ENCODE data around the gene PACS2. TPM values are rescaled to one million over a fixed set of nuclear protein-coding genes. Genes with fewer than 3 reads are reported as not detected.

The PACS2 gene
- total RNA-seq, 2 experiments from 2014 or later, result 57.7 to 61.5 TPM

GRCh38 chr14:105386581-105387529 is 72.3 kb downstream of the PACS2 start:
- ChIA-PET POLR2A (no interaction called here), CTCF (no interaction called here)
- TF ChIP-seq CTCF (IDR thresholded peaks at IDR 0.05), result no peak
- H3K4me1 ChIP-seq (ENCODE audit: insufficient read depth, low read length), result peaks cover 12% of the 10 kb centered on the region
- H3K27me3 ChIP-seq (ENCODE audit: control insufficient read depth in 1 of 2, insufficient read depth in 2 of 2, low read length in 2 of 2), result no peaks in the 10 kb centered on the region
- no peak overlapping the region for H3K27ac ChIP-seq (ENCODE audit: low read depth in 1 of 2, low read length in 2 of 2)
- no peak for DNase-seq
- intact Hi-C loops (cut with DNase I, micrococcal nuclease), result no loop called here
- no peak for ATAC-seq (ENCODE audit: poor library complexity)
- no peaks in the 10 kb centered on the region for H3K9me3 ChIP-seq (ENCODE audit: control insufficient read depth in 1 of 2, insufficient read depth in 1 of 2, low read length in 2 of 2)
- no peak overlapping the region for H3K4me3 ChIP-seq (ENCODE audit: low read length)
- Mint-ChIP-seq H3K36me3 (ENCODE audit: low read depth) (peaks cover 10% of the 10 kb centered on the region), H3K27me3 (no peaks in the 10 kb centered on the region), H3K9me3 (no peaks in the 10 kb centered on the region), H3K4me3 (no peak overlapping the region), H3K4me1 (ENCODE audit: low read depth) (no peaks in the 10 kb centered on the region), H3K27ac (no peak overlapping the region)
- peaks cover 11% of the 10 kb centered on the region for H3K36me3 ChIP-seq (ENCODE audit: insufficient read depth, low read length)

GRCh38 chr14:105387530-105387922 is 73.0 kb downstream of the PACS2 start:
- Mint-ChIP-seq H3K27me3 (no peaks in the 10 kb centered on the region), H3K27ac (no peak overlapping the region), H3K9me3 (no peaks in the 10 kb centered on the region), H3K4me3 (no peak overlapping the region), H3K4me1 (ENCODE audit: low read depth) (no peaks in the 10 kb centered on the region), H3K36me3 (ENCODE audit: low read depth) (peaks cover 10% of the 10 kb centered on the region)
- Histone ChIP-seq H3K27me3 (ENCODE audit: control insufficient read depth in 1 of 2, insufficient read depth in 2 of 2, low read length in 2 of 2) (no peaks in the 10 kb centered on the region), H3K4me1 (ENCODE audit: insufficient read depth, low read length) (peaks cover 12% of the 10 kb centered on the region), H3K36me3 (ENCODE audit: insufficient read depth, low read length) (peaks cover 11% of the 10 kb centered on the region), H3K4me3 (ENCODE audit: low read length) (no peak overlapping the region), H3K9me3 (ENCODE audit: control insufficient read depth in 1 of 2, insufficient read depth in 1 of 2, low read length in 2 of 2) (no peaks in the 10 kb centered on the region), H3K27ac (ENCODE audit: low read depth in 1 of 2, low read length in 2 of 2) (no peak overlapping the region)
- ATAC-seq (ENCODE audit: poor library complexity) (no peak), DNase-seq (no peak)
- no peak for TF ChIP-seq CTCF (IDR thresholded peaks at IDR 0.05)
- CTCF ChIA-PET, result no interaction called here
- intact Hi-C loops (cut with DNase I, micrococcal nuclease), result no loop called here
- POLR2A ChIA-PET, result no interaction called here

GRCh38 chr14:105388110-105388951 is 73.8 kb downstream of the PACS2 start:
- ChIA-PET POLR2A (no interaction called here), CTCF (no interaction called here)
- Histone ChIP-seq H3K27ac (ENCODE audit: low read depth in 1 of 2, low read length in 2 of 2) (no peak overlapping the region), H3K9me3 (ENCODE audit: control insufficient read depth in 1 of 2, insufficient read depth in 1 of 2, low read length in 2 of 2) (no peaks in the 10 kb centered on the region), H3K4me1 (ENCODE audit: insufficient read depth, low read length) (peaks cover 12% of the 10 kb centered on the region), H3K27me3 (ENCODE audit: control insufficient read depth in 1 of 2, insufficient read depth in 2 of 2, low read length in 2 of 2) (no peaks in the 10 kb centered on the region), H3K36me3 (ENCODE audit: insufficient read depth, low read length) (peaks cover 8% of the 10 kb centered on the region), H3K4me3 (ENCODE audit: low read length) (no peak overlapping the region)
- H3K27ac Mint-ChIP-seq, result no peak overlapping the region
- H3K9me3 Mint-ChIP-seq, result no peaks in the 10 kb centered on the region
- no peak for TF ChIP-seq CTCF (IDR thresholded peaks at IDR 0.05)
- DNase-seq (peak in 1 of 14 experiments; percentile 40), ATAC-seq (ENCODE audit: poor library complexity) (no peak)
- no peaks in the 10 kb centered on the region for H3K27me3 Mint-ChIP-seq
- intact Hi-C loops (cut with DNase I, micrococcal nuclease), result no loop called here
- no peaks in the 10 kb centered on the region for H3K4me1 Mint-ChIP-seq (ENCODE audit: low read depth)
- H3K4me3 Mint-ChIP-seq, result no peak overlapping the region
- peaks cover 6% of the 10 kb centered on the region for H3K36me3 Mint-ChIP-seq (ENCODE audit: low read depth)

Measured in CD4-positive, alpha-beta T cell (primary cell).